Activated CD8-positive, alpha-beta memory T cell treated with anti-CD3 and anti-CD28 coated beads, Interleukin-2, amount 50 U/mL, for 24 hours (primary cell): ENCODE measurements around the gene ZNHIT1.
"Not testable (repeated sequence)": the region's sequence is repeated elsewhere in the genome, so short reads cannot be mapped to it uniquely, and the experiment has no call there.

Source experiments
- DNase-seq: peaks from one replicate; pipeline ENCODE4 v3.0.0-alpha.2; 2020; ENCODE audit errors: extremely low read depth

ZNHIT1 gene

DNA sequence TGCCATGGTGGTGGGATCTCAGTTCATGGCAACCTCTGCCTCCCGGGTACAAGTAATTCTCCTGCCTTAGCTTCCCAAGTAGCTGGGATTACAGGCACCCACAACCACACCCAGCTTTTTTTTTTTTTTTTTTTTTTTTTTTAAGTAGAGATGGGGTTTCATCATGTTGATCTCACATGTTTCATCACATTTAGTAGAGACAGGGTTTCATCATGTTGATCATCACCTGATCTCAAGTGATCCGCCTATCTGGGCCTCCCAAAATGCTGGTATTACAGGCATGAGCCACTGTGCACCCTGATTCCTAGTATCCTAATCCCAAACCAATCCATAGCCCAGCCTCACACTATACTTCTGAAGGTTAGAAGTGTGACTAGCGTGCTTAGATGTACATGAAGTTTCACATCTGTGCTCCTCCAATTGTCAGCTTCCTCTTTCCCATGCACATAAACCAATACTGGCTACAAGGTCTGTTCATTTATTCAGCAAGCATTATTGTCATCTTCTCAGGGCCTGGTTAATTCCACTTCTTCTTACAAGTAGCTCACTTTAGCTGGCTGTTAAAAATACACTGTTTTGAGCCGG lies 31.0 kb upstream of the ZNHIT1 start:
- DNase-seq = no peak

DNA sequence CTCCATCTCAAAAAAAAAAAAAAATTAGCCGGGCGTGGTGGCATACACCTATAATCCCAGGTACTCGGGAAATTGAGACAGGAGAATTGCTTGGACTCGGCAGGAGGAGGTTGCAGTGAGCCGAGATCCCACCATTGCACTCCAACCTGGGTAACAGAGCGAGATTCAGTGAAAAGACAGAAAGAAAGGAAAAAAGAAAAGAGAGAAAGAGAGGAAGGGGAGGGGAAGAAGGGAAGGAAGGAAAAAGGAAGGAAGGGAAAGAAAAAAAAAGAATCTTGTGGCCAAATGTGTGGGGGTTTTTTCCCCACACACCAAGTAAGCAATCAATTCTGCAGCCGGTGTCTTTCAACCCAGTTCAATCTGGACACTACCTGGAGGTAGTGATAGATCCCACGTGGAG lies 28.9 kb upstream of the ZNHIT1 start:
- no peak for DNase-seq

- DNase-seq = no peak
Measured at GRCh38 chr7:101195884-101196283, 22.1 kb upstream of the ZNHIT1 start.

GRCh38 chr7:101197991-101198390 lies 20.0 kb upstream of the ZNHIT1 start:
- DNase-seq = no peak

DNA sequence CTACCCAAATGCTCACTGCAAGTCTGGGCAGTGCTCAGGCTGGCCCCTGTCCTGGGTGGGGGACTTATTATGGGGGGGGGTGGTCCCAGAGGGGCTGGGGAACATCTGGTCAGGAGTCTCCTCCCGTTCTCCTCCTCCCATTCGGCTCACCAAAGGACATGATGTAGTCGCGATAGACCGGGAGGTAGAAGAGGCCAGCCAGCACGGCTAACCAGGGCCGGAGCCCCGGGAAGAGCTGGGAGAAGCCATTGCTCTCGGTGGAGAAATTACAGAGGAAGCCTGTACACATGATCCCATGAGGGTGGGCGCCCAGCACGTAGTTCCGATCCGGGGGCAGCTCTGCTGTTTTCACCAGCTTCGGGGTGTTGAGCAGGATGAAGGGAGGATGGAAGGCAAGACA lies 19.5 kb upstream of the ZNHIT1 start:
- DNase-seq = no peak

- not testable (repeated sequence) for DNase-seq
Measured at GRCh38 chr7:101199522-101199921, 18.4 kb upstream of the ZNHIT1 start.

DNA sequence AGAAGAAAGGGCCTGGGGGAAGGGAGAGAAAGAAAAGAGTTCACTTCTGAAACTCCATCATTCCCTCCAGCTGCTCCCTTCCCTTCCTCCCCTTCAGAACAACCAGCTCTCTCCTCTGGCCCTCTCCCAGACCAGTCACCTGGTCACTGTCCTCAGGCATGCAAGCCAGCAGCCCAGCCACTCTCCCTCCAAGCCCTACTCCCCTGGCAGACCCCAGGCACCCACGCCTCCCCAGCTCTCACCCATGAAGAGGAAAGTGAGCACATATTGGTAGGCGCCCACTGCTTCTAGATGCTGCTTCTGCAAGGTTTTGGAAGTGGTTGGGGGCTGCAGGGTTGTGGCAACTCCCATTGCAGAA lies 17.5 kb upstream of the ZNHIT1 start:
- no peak for DNase-seq

DNA sequence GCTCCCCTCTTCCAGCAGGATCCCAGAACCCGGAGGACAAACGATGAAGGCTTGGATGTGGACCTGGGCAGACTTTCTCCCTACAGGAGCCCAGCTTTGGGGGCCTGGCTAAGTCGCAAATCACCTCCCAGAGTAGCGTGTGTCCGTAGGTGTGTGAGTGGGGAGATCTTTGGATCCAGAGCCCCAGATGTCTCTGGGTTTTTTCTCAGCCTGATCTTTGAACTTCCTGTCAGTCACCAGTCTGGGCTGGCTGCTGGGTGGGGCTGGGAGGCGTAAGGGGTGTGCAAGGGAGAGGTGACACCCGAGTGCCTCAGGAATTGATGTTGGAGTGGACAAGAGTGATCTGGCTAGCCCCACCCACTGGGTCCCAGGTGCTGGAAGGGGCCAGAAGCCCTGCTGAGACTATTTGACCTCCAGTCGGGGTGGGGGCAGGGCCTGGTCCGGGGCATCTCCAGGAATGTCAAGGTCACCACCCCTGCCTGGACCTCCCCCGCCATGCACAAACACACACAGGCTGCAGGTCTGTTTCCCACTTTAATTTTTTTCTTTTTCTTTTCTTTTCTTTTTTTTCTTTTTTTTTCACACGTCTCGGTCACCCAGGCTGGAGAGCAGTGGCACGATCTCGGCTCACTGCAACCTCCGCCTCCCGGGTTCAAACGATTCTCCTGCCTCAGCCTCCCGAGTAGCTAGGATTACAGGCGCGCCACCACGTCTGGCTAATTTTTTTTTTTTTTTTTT lies 16.9 kb upstream of the ZNHIT1 start, which contains the start of gene MOGAT3:
Gene MOGAT3 (minus strand): TSS at position 175 of the 738 bp plus-strand sequence. CDS start 182 bp downstream, outside the sequence.
- no peak for DNase-seq

- no peak for DNase-seq
Measured at GRCh38 chr7:101201695-101202602, 16.0 kb upstream of the ZNHIT1 start.

DNA sequence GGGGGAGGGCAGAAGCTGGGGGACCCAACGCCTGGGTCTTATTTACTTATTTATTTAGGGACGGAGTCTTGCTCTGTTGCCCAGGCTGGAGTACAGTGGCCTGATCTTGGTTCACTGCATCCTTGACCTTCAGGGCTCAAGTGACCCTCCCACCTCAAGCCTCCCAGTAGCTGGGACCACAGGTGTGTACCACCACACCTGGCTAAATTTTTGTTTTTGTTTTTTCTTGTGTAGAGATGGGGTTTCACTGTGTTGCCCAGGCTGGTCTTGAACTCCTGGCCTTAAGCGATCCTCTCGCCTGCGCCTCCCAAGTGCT lies 15.4 kb upstream of the ZNHIT1 start:
- no peak for DNase-seq

- not testable (repeated sequence) for DNase-seq
Measured at GRCh38 chr7:101203740-101204738, 13.9 kb upstream of the ZNHIT1 start.

- no peak for DNase-seq
Measured at GRCh38 chr7:101205901-101206664, 11.9 kb upstream of the ZNHIT1 start.

DNA sequence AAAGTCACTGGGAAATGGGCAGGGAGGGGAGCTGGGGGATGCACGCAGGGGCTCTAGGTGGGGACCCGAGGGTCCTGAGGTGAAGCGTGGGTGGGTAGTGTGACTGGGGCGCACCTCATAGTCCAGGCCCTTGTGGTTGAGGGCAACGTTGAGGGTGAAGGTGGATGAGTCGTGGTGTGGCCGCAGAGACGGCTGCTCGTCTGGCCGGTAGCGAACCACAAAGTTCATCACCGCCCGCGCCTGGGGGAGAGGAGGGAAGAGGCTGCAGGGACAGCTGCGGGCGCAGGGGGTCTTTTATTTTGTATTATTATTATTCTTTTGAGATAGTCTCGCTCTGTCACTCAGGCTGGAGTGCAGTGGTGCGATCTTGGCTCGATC lies 11.3 kb upstream of the ZNHIT1 start:
- DNase-seq = no peak

GRCh38 chr7:101207459-101207858 lies 10.5 kb upstream of the ZNHIT1 start:
- no peak for DNase-seq

GRCh38 chr7:101208794-101209193 lies 9.2 kb upstream of the ZNHIT1 start:
- DNase-seq = no peak

DNA sequence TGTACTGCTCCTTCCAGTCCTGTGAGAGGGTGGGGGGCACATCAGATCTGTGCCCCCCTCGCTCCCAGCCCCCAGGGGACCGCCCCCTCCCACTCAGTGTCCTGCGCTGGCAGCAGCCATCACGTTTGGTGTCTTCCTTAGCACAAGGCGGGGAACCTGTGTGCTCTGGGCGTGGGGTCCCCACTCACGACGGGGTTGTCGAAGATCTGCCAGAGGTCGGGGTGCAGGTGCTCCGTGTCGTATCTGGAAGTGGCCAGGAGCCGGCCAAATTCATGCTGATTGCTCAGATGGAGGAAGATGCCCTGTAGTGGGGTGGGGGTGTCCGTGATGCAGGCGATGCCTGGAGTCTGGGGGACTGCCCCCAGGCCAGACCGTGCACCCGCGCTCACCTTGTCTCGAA lies 7.8 kb upstream of the ZNHIT1 start:
- no peak for DNase-seq

DNA sequence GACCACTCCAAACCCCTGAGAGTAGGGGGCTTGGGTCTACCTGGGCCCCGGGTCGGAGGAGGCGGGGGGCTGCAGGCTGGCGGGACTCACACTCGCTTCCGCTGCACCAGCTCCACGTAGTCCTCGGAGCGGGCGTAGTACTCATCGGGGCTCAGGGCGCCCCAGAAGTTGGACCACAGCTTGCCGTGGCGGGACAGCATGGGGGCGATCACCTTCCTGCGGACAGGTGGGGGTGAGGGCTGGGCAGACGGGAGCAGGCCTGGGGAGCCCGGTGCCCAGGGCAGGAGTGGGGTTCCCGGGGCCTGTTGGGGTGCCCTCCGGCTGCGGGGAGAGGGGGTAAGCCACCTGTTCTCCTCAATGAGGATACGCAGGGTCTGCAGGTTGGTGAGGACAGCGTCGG lies 6.5 kb upstream of the ZNHIT1 start:
- no peak for DNase-seq

GRCh38 chr7:101212014-101212413 lies 6.0 kb upstream of the ZNHIT1 start:
- no peak for DNase-seq

DNA sequence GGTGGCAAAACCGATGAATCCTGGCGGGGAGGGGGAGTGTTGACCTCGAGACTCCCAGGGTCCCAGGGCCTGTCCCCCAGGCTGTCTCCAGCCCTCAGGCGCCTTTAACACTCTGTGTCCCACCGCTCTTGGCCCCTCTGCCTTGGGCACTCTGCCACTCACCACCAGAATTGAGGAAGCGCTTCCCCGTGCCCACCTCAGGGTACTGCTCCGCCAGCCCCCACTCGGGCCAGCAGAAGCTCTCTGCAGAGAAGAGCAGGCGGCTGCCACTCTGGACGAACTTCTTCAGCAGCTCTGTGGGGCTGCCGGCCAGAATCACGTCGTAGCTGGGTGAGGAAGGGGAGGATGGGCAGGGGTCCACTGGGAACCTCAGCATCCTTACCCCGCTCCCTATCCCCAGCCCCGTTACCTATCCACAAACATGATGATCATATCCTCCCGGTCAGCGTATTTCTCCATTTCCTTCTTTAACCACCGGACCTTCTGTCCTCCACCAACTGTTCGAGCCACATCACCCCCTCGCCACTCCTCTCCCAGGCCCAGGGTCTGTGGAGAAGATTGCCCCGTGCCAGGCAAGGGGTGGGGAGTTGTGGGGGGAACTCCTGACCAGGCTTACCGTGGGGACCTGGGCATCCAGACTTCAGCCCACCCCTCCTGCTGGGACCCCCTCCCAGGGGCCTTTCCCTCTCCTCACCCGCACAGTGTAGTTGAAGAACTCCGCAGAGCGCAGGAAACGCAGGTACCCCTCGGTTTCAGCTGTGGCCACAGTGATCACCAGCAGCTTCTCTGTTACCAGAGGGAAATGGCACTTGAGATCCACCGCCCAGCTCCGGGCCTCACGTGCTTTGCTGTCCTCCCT lies 1.7 kb upstream of the ZNHIT1 start:
- DNase-seq = no peak

GRCh38 chr7:101216860-101217387 lies 1.0 kb upstream of the ZNHIT1 start:
- no peak for DNase-seq
